ENCODE results near the gene ASTN2.

GRCh38 chr9:116479967-116480366, 934.9 kb downstream of the ASTN2 start:
- TF ChIP-seq RAD21 (IDR thresholded peaks at IDR 0.05) (no peak), ZBTB33 (IDR thresholded peaks at IDR 0.05) (no peak), MAX (IDR thresholded peaks at IDR 0.05) (no peak)
- TF ChIP-seq, protein P1, sequence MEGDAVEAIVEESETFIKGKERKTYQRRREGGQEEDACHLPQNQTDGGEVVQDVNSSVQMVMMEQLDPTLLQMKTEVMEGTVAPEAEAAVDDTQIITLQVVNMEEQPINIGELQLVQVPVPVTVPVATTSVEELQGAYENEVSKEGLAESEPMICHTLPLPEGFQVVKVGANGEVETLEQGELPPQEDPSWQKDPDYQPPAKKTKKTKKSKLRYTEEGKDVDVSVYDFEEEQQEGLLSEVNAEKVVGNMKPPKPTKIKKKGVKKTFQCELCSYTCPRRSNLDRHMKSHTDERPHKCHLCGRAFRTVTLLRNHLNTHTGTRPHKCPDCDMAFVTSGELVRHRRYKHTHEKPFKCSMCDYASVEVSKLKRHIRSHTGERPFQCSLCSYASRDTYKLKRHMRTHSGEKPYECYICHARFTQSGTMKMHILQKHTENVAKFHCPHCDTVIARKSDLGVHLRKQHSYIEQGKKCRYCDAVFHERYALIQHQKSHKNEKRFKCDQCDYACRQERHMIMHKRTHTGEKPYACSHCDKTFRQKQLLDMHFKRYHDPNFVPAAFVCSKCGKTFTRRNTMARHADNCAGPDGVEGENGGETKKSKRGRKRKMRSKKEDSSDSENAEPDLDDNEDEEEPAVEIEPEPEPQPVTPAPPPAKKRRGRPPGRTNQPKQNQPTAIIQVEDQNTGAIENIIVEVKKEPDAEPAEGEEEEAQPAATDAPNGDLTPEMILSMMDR (IDR thresholded peaks at IDR 0.05; ENCODE audit: low read depth, low read length, missing input control), result no peak

Data from liver (tissue), 3 donors.